ENCODE results near the gene CHID1.

GRCh38 chr11:826227-826621, 84.4 kb downstream of the CHID1 start:
- TF ChIP-seq CTCF (IDR thresholded peaks at IDR 0.05) (no peak), POLR2A (IDR thresholded peaks at IDR 0.05) (no peak)

All from body of pancreas (tissue), 4 donors.